OCI-LY3 (cell line): Measurements from ENCODE around the gene KIAA0040.

Experiments used
- H2AFZ ChIP-seq: fragments of 200-600, 300-600 bp; shearing (Covaris generic); 2 replicates; pipeline ENCODE4 v1.6.0; 2014; ENCODE audit warnings: antibody characterized with exemption, low read depth, low read length
- H3K27ac ChIP-seq: fragments of 200-600, 300-600 bp; sonication (generic); 2 replicates; pipeline ENCODE4 v1.5.1; 2014; ENCODE audit warnings: mild to moderate bottlenecking, low read length, moderate library complexity, mixed read lengths
- H3K27me3 ChIP-seq: fragments of 200-600, 300-600 bp; sonication (generic); 2 replicates; pipeline ENCODE4 v1.6.1; 2014; ENCODE audit warnings: low read depth, low read length, mixed read lengths
- H3K36me3 ChIP-seq: fragments of 200-600, 300-600 bp; sonication (generic); replicated peaks from 2 replicates; pipeline ENCODE3; 2014; ENCODE audit warnings: low read depth, low read length, mixed read lengths
- H3K4me1 ChIP-seq: fragments of 300-600, 200-600 bp; sonication (generic); 2 replicates; pipeline ENCODE4 v1.6.1; 2014; ENCODE audit warnings: low read length, mixed read lengths
- H3K4me2 ChIP-seq: fragments of 200-600, 300-600 bp; sonication (generic); 2 replicates; pipeline ENCODE4 v1.6.1; 2014; ENCODE audit warnings: low read length, mixed read lengths
- H3K4me3 ChIP-seq: fragments of 300-600, 200-600 bp; sonication (generic); 2 replicates; pipeline ENCODE4 v1.5.1; 2014; ENCODE audit warnings: antibody characterized with exemption, mild to moderate bottlenecking, low read length, moderate library complexity
- H3K79me2 ChIP-seq: fragments of 300-600, 200-600 bp; shearing (Covaris generic); 2 replicates; pipeline ENCODE4 v1.6.1; 2014; ENCODE audit warnings: mild to moderate bottlenecking, low read length, mixed read lengths
- H3K9ac ChIP-seq: fragments of 300-600, 200-600 bp; shearing (Covaris generic); 2 replicates; pipeline ENCODE4 v1.6.0; 2014; ENCODE audit warnings: mild to moderate bottlenecking, low read length, moderate library complexity
- H3K9me3 ChIP-seq: fragments of 200-600, 300-600 bp; shearing (Covaris generic); 2 replicates; pipeline ENCODE4 v1.6.1; 2014; ENCODE audit warnings: low read length, mixed read lengths; ENCODE audit not compliant: insufficient read depth
- H4K20me1 ChIP-seq: fragments of 200-600, 300-600 bp; sonication (generic); 2 replicates; pipeline ENCODE4 v1.6.1; 2016; ENCODE audit warnings: low read length, mixed read lengths; ENCODE audit not compliant: insufficient read depth
- EZH2phosphoT487 ChIP-seq: fragments of 200-600 bp; shearing (Covaris generic); IDR thresholded peaks from 2 replicates; pipeline ENCODE4 v1.6.1; 2018; ENCODE audit warnings: antibody characterized with exemption, mixed run types, low read depth
- TF ChIP-seq, protein P1 (sequence below): fragments of 200-600, 300-600 bp; sonication (generic); IDR thresholded peaks from 2 replicates; pipeline ENCODE4 v1.5.1; 2014; ENCODE audit warnings: antibody characterized with exemption, low read length, low read depth

KIAA0040 gene

DNA sequence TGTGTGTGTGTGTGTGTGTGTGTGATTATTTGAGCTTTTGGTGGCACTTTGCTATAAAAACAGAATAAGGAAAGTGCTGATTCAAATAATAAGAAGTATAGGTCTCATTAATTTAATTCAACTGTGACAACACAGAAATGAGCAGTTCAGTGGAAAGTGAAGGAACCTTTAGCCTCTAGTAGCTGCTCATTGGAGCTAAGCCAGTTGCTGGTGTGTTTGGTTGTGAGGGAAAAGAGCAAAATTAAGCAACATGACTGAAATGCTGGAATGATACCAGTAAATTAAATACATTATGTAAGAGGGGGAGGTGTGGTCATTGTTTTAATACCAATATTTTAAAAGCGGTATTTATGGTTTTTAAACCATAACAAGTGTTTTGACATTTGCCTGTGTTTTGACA is 55.2 kb downstream of the KIAA0040 start:
- Histone ChIP-seq H3K4me3 (no peak overlapping the region), H3K79me2 (no peaks in the 10 kb centered on the region), H3K27me3 (peaks cover 73% of the 10 kb centered on the region), H2AFZ (no peak overlapping the region), H3K4me2 (no peak overlapping the region), H3K36me3 (no peaks in the 10 kb centered on the region), H3K27ac (no peak overlapping the region), H4K20me1 (no peaks in the 10 kb centered on the region), H3K9me3 (no peaks in the 10 kb centered on the region), H3K9ac (no peak overlapping the region), H3K4me1 (peaks cover 15% of the 10 kb centered on the region)
- TF ChIP-seq, protein P1, sequence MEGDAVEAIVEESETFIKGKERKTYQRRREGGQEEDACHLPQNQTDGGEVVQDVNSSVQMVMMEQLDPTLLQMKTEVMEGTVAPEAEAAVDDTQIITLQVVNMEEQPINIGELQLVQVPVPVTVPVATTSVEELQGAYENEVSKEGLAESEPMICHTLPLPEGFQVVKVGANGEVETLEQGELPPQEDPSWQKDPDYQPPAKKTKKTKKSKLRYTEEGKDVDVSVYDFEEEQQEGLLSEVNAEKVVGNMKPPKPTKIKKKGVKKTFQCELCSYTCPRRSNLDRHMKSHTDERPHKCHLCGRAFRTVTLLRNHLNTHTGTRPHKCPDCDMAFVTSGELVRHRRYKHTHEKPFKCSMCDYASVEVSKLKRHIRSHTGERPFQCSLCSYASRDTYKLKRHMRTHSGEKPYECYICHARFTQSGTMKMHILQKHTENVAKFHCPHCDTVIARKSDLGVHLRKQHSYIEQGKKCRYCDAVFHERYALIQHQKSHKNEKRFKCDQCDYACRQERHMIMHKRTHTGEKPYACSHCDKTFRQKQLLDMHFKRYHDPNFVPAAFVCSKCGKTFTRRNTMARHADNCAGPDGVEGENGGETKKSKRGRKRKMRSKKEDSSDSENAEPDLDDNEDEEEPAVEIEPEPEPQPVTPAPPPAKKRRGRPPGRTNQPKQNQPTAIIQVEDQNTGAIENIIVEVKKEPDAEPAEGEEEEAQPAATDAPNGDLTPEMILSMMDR: no peak
- TF ChIP-seq EZH2phosphoT487: no peak

DNA sequence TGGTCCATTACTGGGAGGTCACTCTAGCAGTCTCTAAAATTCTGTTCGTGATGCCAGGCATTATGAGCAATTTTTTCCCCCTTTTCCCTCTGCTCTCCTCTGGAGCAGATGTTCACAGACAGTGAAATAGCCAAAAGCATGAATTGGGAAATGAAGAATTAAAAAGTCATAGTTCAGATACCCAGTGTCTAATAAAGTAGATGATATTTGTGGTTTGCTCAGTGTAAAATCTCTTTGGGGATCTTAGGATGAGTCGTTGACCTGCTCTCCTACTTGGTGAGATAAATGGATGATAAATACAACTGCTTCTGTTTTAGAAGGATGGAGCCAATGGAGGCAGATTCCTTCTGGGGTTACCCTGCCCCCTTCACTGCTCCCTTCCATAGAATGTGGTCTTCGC is 56.3 kb downstream of the KIAA0040 start:
- H4K20me1 ChIP-seq: no peaks in the 10 kb centered on the region
- H3K9me3 ChIP-seq: no peaks in the 10 kb centered on the region
- H3K79me2 ChIP-seq: no peaks in the 10 kb centered on the region
- no peak overlapping the region for H3K4me2 ChIP-seq
- no peaks in the 10 kb centered on the region for H3K36me3 ChIP-seq
- TF ChIP-seq EZH2phosphoT487: no peak
- TF ChIP-seq, protein P1: no peak
- H3K27me3 ChIP-seq: peaks cover 67% of the 10 kb centered on the region
- no peak overlapping the region for H2AFZ ChIP-seq
- H3K27ac ChIP-seq: no peak overlapping the region
- peaks cover 10% of the 10 kb centered on the region for H3K4me1 ChIP-seq
- H3K9ac ChIP-seq: no peak overlapping the region
- no peak overlapping the region for H3K4me3 ChIP-seq

DNA sequence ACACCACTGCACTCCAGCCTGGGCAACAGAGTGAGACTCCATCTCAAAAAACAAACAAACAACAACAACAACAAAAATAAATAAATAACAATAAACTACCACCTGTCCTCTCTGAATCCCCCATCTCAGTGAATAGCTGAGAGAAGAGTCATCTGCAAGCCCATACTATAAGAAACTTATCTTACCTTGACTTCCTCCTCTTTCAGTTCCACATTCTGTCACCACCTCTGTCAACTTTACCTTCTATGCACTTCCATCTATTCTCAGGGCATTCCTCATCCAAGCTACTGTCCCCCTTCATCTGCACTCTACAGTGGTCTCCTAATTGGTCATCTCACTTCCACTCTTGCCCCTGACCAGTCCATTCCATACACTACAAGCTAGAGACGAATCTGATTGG is 58.1 kb downstream of the KIAA0040 start:
- Histone ChIP-seq H4K20me1 (no peaks in the 10 kb centered on the region), H3K4me2 (0 out of 2 replicates have a peak overlapping the region, but pooled peaks have one; percentile 1), H3K27ac (no peak overlapping the region), H3K4me1 (peaks cover 15% of the 10 kb centered on the region), H3K9me3 (no peaks in the 10 kb centered on the region), H3K9ac (no peak overlapping the region), H3K79me2 (no peaks in the 10 kb centered on the region), H3K27me3 (peaks cover 58% of the 10 kb centered on the region), H3K36me3 (no peaks in the 10 kb centered on the region), H3K4me3 (no peak overlapping the region), H2AFZ (no peak overlapping the region)
- no peak for TF ChIP-seq EZH2phosphoT487
- TF ChIP-seq, protein P1: no peak

GRCh38 chr1:175133673-175134435 is 58.7 kb downstream of the KIAA0040 start:
- Histone ChIP-seq H2AFZ (no peak overlapping the region), H3K27me3 (peaks cover 57% of the 10 kb centered on the region), H3K4me2 (no peak overlapping the region), H3K4me3 (no peak overlapping the region), H3K27ac (no peak overlapping the region), H3K9ac (no peak overlapping the region), H3K79me2 (no peaks in the 10 kb centered on the region), H3K4me1 (peaks cover 15% of the 10 kb centered on the region), H4K20me1 (no peaks in the 10 kb centered on the region), H3K9me3 (no peaks in the 10 kb centered on the region), H3K36me3 (no peaks in the 10 kb centered on the region)
- TF ChIP-seq EZH2phosphoT487: no peak
- TF ChIP-seq, protein P1: no peak
